Measurements from ENCODE around the gene CEP295NL. TPM values are rescaled to one million over a fixed set of nuclear protein-coding genes. Genes with fewer than 3 reads are reported as not detected.

CEP295NL gene
- total and polyA plus RNA-seq, 2 of the 13 experiments (the other 11 are each of a cell fraction or from before 2014, with no cell fraction given), result not detected

- TF ChIP-seq NFKB2 (CRISPR knock-in tag; IDR thresholded peaks at IDR 0.05; ENCODE audit: borderline replicate concordance) (no peak; the same call in 1 of the 2 replicates), ZNF629 (CRISPR knock-in tag; conservative IDR thresholded peaks at IDR 0.05) (peak; percentile 57; the same call in 1 of the 2 replicates), XRCC5 (optimal IDR thresholded peaks at IDR 0.05; ENCODE audit: low read length) (peak; percentile 98), ZNF678 (CRISPR knock-in tag; IDR thresholded peaks at IDR 0.05) (no peak), MED1 (CRISPR knock-in tag; IDR thresholded peaks at IDR 0.05) (peak; percentile 59), TBX2 (CRISPR knock-in tag; IDR thresholded peaks at IDR 0.05; ENCODE audit: borderline replicate concordance) (peak; percentile 91), NR2F6 (IDR thresholded peaks at IDR 0.05) (peak; percentile 18; the same call in 1 of the 2 replicates), NR2F6 (CRISPR knock-in tag; IDR thresholded peaks at IDR 0.05) (0 out of 2 replicates have a peak, but pooled peaks have one; percentile 35), SMARCE1 (IDR thresholded peaks at IDR 0.05; ENCODE audit: borderline replicate concordance) (no peak), TFE3 (CRISPR knock-in tag; IDR thresholded peaks at IDR 0.05) (peak; percentile 21; the same call in 1 of the 2 replicates), RAD21 (CRISPR knock-in tag; IDR thresholded peaks at IDR 0.05) (peak; percentile 92), REST (IDR thresholded peaks at IDR 0.05; ENCODE audit: borderline replicate concordance in 1 of 2, low read depth in 1 of 2, low read length in 2 of 2) (no peak), BRCA1 (CRISPR knock-in tag; IDR thresholded peaks at IDR 0.05) (no peak), FOXM1 (CRISPR knock-in tag; IDR thresholded peaks at IDR 0.05) (no peak), ZNF776 (CRISPR knock-in tag; IDR thresholded peaks at IDR 0.05) (no peak), LBX2 (CRISPR knock-in tag; IDR thresholded peaks at IDR 0.05; ENCODE audit: borderline replicate concordance) (no peak), TRIM22 (IDR thresholded peaks at IDR 0.05) (no peak), KLF13 (CRISPR knock-in tag; IDR thresholded peaks at IDR 0.05) (no peak), SP5 (CRISPR knock-in tag; IDR thresholded peaks at IDR 0.05; ENCODE audit: borderline replicate concordance, low read depth) (peak; percentile 32; the same call in 1 of the 2 replicates), IRF2 (CRISPR knock-in tag; IDR thresholded peaks at IDR 0.05) (peak; percentile 84), HDAC1 (CRISPR knock-in tag; IDR thresholded peaks at IDR 0.05) (peak; percentile 78), TEF (CRISPR knock-in tag; IDR thresholded peaks at IDR 0.05) (no peak), ZNF816 (CRISPR knock-in tag; IDR thresholded peaks at IDR 0.05; ENCODE audit: borderline replicate concordance) (no peak), ZNF792 (CRISPR knock-in tag; IDR thresholded peaks at IDR 0.05) (0 out of 2 replicates have a peak, but pooled peaks have one; percentile 22), ZNF619 (CRISPR knock-in tag; IDR thresholded peaks at IDR 0.05) (no peak)
Measured at GRCh38 chr17:78865682-78866390, 37.2 kb downstream of the CEP295NL start (continued).

All from HepG2 (cell line).